GM10266 (cell line): ENCODE measurements around the gene TCFL5.

Experiments used
- DNase-seq: peaks from one replicate; pipeline ENCODE4 v3.0.0; 2012; ENCODE audit errors: extremely low spot score
- CTCF ChIP-seq: IDR thresholded peaks from 2 replicates; pipeline ENCODE4 v1.5.1; 2012; ENCODE audit warnings: mild to moderate bottlenecking, low read depth; ENCODE audit not compliant: control insufficient read depth, insufficient read depth; ENCODE audit errors: missing control alignments

TCFL5 gene

GRCh38 chr20:62813588-62813987 lies 48.0 kb downstream of the TCFL5 start:
- TF ChIP-seq CTCF: no peak

GRCh38 chr20:62812907-62813200 lies 48.8 kb downstream of the TCFL5 start:
- no peak for TF ChIP-seq CTCF
- no peak for DNase-seq

More at GRCh38 chr20:62813588-62813987, 48.0 kb downstream of the TCFL5 start:
- DNase-seq: no peak

GRCh38 chr20:62812181-62812906 lies 49.3 kb downstream of the TCFL5 start:
- DNase-seq: no peak
- TF ChIP-seq CTCF: no peak

GRCh38 chr20:62811720-62812119 lies 49.9 kb downstream of the TCFL5 start:
- no peak for TF ChIP-seq CTCF
- DNase-seq: no peak

- DNase-seq: no peak
- no peak for TF ChIP-seq CTCF
Observed at GRCh38 chr20:62811320-62811719, 50.3 kb downstream of the TCFL5 start.

GRCh38 chr20:62809530-62810428 lies 51.8 kb downstream of the TCFL5 start:
- TF ChIP-seq CTCF: no peak
- no peak for DNase-seq
